Omental fat pad (tissue), 4 donors: ENCODE results near the gene FIBIN. TPM values are rescaled to one million over a fixed set of nuclear protein-coding genes. Genes with fewer than 3 reads are reported as not detected.
"Not testable (repeated sequence)": the region's sequence is repeated elsewhere in the genome, so short reads cannot be mapped to it uniquely, and the experiment has no call there.

Experiments used
- ATAC-seq: fragments of 150-250 bp; one replicate; pipeline ENCODE4 v1.9.1; 2016; ENCODE audit warnings: mild to moderate bottlenecking, moderate library complexity; ENCODE audit not compliant: low FRiP score
- DNase-seq: peaks from one replicate; pipeline ENCODE4 v3.0.0-alpha.2; 2019; ENCODE audit warnings: low spot score
- CTCF ChIP-seq, 3 donors: fragments of 450-650 bp; IDR thresholded peaks; one replicate each; pipeline ENCODE4 v1.5.1; 2016 to 2017; ENCODE audit warnings: antibody characterized with exemption in 3 of 3, mild to moderate bottlenecking in 3 of 3, moderate library complexity in 2 of 3
- total RNA-seq, 4 donors: library from RNA; depleted of rRNA; stranded (reverse); fragments of >200 nt; gene quantifications; one replicate each; pipeline ENCODE4 v1.1.0, GENCODE V29; 2016

FIBIN gene
- total RNA-seq, 4 donors from 2014 or later, result 8.9 to 31.8 (median 24.8) TPM

DNA sequence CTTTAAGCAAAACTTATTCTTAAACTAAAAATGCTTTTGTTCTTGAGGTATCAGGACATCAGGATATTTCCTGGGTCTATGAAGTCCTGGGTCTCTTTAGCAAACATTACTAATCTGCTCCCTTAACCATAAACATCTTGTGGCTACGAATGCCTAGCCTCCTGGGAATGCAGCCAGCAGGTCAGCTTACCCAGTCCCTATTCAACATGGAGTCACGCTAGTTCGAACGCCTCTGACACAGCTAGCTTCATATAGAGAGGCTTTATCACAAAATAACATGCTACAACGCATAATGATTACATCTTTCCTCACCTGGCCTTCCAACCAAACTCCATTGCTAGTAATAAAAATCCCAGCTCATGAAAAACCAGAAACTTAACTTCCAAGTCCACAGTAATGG, 17.5 kb upstream of the FIBIN start:
- TF ChIP-seq CTCF (IDR thresholded peaks at IDR 0.05), result no peak
- DNase-seq, result no peak
- no peak for ATAC-seq

DNA sequence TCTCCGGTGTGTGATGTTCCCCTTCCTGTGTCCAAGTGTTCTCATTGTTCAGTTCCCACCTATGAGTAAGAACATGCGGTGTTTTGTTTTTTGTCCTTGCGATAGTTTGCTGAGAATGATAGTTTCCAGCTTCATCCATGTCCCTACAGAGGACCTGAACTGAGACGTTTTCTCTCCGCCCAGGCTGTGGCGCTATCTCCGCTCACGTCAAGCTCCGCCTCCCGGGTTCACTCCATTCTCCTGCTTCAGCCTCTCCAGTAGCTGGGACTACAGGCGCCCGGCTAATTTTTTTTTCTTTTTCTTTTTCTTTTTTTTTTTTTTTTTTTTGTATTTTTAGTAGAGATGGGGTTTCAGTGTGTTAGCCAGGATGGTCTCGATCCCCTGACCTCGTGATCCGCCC, 16.7 kb upstream of the FIBIN start:
- DNase-seq, ATAC-seq: not testable (repeated sequence)

DNA sequence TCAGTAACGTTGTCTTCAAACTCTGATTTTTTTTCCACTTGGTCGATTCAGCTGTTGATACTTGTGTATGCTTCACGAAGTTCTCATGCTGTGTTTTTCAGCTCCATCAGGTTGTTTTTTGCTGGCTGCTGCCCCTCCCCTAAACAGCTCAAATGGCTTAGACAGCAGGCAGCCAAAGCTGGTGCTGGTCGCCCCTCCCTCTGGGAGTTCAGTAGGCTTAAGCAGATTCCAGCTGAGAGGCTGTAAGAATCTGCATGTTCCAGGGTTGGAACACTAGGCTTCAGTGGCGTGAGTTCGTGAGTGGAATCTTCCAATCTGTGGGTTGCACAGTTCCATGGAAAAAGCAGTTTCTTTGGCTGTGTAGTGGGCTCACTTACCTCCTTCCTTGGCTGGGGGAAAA, 10.3 kb upstream of the FIBIN start:
- ATAC-seq (no peak), DNase-seq (no peak)
- TF ChIP-seq CTCF (IDR thresholded peaks at IDR 0.05), result no peak

- DNase-seq, result no peak
- TF ChIP-seq CTCF (IDR thresholded peaks at IDR 0.05), result no peak
- ATAC-seq, result no peak
Observed at GRCh38 chr11:26985470-26985869, 8.4 kb upstream of the FIBIN start.

DNA sequence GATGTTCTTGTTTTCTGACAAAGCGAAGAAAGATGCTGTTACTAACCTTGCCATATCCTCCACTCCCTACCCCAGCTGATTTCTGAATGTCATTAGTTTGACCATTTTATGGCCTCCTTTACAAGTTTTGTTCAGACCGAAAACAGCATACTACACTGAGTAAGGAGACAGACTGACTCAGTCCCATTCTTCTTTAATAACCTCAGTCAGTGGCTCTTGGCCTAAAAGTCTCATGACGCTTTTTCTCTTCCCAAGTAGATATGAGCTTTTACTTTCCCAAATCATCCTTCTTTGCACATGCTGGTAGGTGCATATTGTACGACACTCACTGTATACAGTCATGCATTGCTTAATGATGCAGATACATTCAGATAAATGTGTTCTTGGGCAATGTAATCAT, 8.0 kb upstream of the FIBIN start:
- DNase-seq, result no peak
- TF ChIP-seq CTCF (IDR thresholded peaks at IDR 0.05), result no peak
- peak; percentile 37 for ATAC-seq

DNA sequence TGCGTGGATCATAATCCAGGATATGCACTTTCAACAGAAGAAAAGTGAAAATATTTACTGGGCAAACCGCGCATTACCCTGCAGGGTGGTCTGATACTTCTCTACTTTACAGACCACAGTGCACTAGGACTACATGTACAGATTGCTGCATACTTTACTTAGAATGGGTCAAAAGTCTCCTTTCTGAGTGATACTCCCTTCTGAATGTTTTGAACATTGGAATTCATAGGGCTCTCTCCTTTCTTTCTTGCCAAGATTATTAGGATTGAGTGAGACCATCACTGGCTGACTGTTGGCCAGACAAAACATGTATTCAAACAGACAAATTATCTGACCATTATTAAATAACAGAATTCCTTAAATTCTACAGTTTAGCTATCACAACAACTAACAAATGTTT, 6.6 kb upstream of the FIBIN start:
- DNase-seq (no peak), ATAC-seq (no peak)
- no peak for TF ChIP-seq CTCF (IDR thresholded peaks at IDR 0.05)

- DNase-seq (no peak), ATAC-seq (no peak)
- TF ChIP-seq CTCF (IDR thresholded peaks at IDR 0.05), result no peak
Observed at GRCh38 chr11:26987731-26988130, 6.2 kb upstream of the FIBIN start.

DNA sequence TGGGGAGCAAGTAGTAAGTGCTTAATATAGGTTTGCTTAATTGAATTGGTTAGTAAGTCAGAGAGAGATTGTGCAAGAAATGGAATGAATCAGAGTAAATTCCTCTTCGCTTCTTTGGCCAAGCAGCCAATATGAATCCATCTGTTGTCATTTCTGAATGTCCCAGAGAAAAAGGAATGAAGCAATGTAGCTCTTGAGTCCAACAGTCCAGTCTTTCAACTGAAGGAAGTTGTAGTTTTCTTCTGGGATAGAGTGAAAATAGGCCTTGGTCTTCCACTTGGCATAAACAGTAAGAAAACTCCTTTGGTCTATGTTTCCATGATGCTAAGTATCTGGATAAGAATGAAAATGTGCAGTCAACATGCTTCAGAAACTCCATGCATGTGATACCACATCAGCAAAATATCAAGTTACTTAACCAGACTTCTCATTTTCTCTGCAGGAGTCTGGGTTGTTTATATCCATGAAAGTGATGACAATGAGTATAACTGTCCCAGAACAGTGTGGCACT, 1.8 kb upstream of the FIBIN start:
- no peak for DNase-seq
- peak; percentile 91 for ATAC-seq
- no peak for TF ChIP-seq CTCF (IDR thresholded peaks at IDR 0.05)
